ENCODE data around the gene LAMTOR5. TPM values are rescaled to one million over a fixed set of nuclear protein-coding genes. Genes with fewer than 3 reads are reported as not detected.

Gene LAMTOR5
- total RNA-seq, 1 donor from 2014 or later = 135 TPM

GRCh38 chr1:110384581-110385321 lies 22.7 kb downstream of the LAMTOR5 start:
- TF ChIP-seq CTCF (IDR thresholded peaks at IDR 0.05; ENCODE audit: partially characterized antibody, unreplicated experiment) = no peak
- Mint-ChIP-seq H3K4me1 (ENCODE audit: low read depth, unreplicated experiment) (peaks cover 3% of the 10 kb centered on the region), H3K9me3 (ENCODE audit: unreplicated experiment) (no peaks in the 10 kb centered on the region), H3K4me3 (ENCODE audit: unreplicated experiment) (no peak overlapping the region), H3K27ac (ENCODE audit: unreplicated experiment) (no peak overlapping the region), H3K27me3 (ENCODE audit: unreplicated experiment) (no peaks in the 10 kb centered on the region), H3K36me3 (ENCODE audit: unreplicated experiment) (no peaks in the 10 kb centered on the region)
- no peak for DNase-seq

GRCh38 chr1:110383251-110383990 lies 24.1 kb downstream of the LAMTOR5 start:
- H3K4me3 Mint-ChIP-seq (ENCODE audit: unreplicated experiment) = no peak overlapping the region
- H3K27ac Mint-ChIP-seq (ENCODE audit: unreplicated experiment) = no peak overlapping the region
- TF ChIP-seq CTCF (IDR thresholded peaks at IDR 0.05; ENCODE audit: partially characterized antibody, unreplicated experiment) = no peak

GRCh38 chr1:110380672-110381283 lies 26.7 kb downstream of the LAMTOR5 start:
- H3K36me3 Mint-ChIP-seq (ENCODE audit: unreplicated experiment) = no peaks in the 10 kb centered on the region
- no peak overlapping the region for H3K27ac Mint-ChIP-seq (ENCODE audit: unreplicated experiment)
- no peak for TF ChIP-seq CTCF (IDR thresholded peaks at IDR 0.05; ENCODE audit: partially characterized antibody, unreplicated experiment)
- no peaks in the 10 kb centered on the region for H3K9me3 Mint-ChIP-seq (ENCODE audit: unreplicated experiment)
- DNase-seq = no peak
- H3K27me3 Mint-ChIP-seq (ENCODE audit: unreplicated experiment) = no peaks in the 10 kb centered on the region
- H3K4me3 Mint-ChIP-seq (ENCODE audit: unreplicated experiment) = no peak overlapping the region
- no peaks in the 10 kb centered on the region for H3K4me1 Mint-ChIP-seq (ENCODE audit: low read depth, unreplicated experiment)

More at GRCh38 chr1:110383251-110383990, 24.1 kb downstream of the LAMTOR5 start:
- no peaks in the 10 kb centered on the region for H3K4me1 Mint-ChIP-seq (ENCODE audit: low read depth, unreplicated experiment)
- DNase-seq = no peak
- H3K27me3 Mint-ChIP-seq (ENCODE audit: unreplicated experiment) = no peaks in the 10 kb centered on the region
- H3K9me3 Mint-ChIP-seq (ENCODE audit: unreplicated experiment) = no peaks in the 10 kb centered on the region
- no peaks in the 10 kb centered on the region for H3K36me3 Mint-ChIP-seq (ENCODE audit: unreplicated experiment)

DNA sequence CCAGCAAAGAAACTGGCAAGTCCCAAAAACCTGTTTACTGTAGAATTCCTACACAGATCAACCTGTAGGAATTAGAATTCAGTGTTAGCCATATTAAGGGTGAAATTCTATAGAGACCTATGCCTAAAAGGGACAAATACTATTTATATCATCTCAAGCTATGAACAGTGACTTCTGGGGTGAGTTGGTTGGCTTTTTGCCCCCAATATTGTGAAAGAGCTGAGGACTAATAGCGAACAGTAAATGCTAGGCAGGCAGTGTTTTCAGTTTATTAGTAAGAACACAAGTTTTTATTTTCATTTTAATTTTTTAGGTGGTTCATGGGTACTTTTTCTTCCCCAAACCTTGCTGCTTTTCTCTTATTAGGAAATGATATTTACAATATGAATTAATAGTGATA lies 32.0 kb downstream of the LAMTOR5 start:
- Mint-ChIP-seq H3K4me1 (ENCODE audit: low read depth, unreplicated experiment) (no peaks in the 10 kb centered on the region), H3K36me3 (ENCODE audit: unreplicated experiment) (no peaks in the 10 kb centered on the region), H3K27ac (ENCODE audit: unreplicated experiment) (no peak overlapping the region), H3K4me3 (ENCODE audit: unreplicated experiment) (no peak overlapping the region), H3K27me3 (ENCODE audit: unreplicated experiment) (no peaks in the 10 kb centered on the region), H3K9me3 (ENCODE audit: unreplicated experiment) (no peaks in the 10 kb centered on the region)
- no peak for DNase-seq
- TF ChIP-seq CTCF (IDR thresholded peaks at IDR 0.05; ENCODE audit: partially characterized antibody, unreplicated experiment) = no peak

All from glutamatergic neuron (in vitro differentiated cells).